ENCODE data around the gene DNAH8. TPM values are rescaled to one million over a fixed set of nuclear protein-coding genes. Genes with fewer than 3 reads are reported as not detected.
A peak's percentile ranks its signal among the peaks of the same experiment; 100 is the strongest.

Gene DNAH8
- total RNA-seq, 1 donor from 2014 or later = 1.1 TPM

- Histone ChIP-seq H4K20me1 (ENCODE audit: low read depth) (no peaks in the 10 kb centered on the region), H3K79me2 (ENCODE audit: low read depth) (no peaks in the 10 kb centered on the region), H3K4me2 (no peak overlapping the region), H3K27ac (no peak overlapping the region), H2AFZ (replicated peaks) (no peak overlapping the region), H3F3A (ENCODE audit: low read depth) (no peaks in the 10 kb centered on the region), H3K27me3 (no peaks in the 10 kb centered on the region), H3K36me3 (no peaks in the 10 kb centered on the region), H3K4me3 (no peak overlapping the region), H3K9me3 (ENCODE audit: low read depth) (no peaks in the 10 kb centered on the region), H3K9ac (no peak overlapping the region), H3K4me1 (peaks cover 4% of the 10 kb centered on the region)
- DNase-seq (ENCODE audit: low spot score) = no peak
- Mint-ChIP-seq H3K9me3 (no peaks in the 10 kb centered on the region), H3K27me3 (ENCODE audit: insufficient read depth, low read depth) (no peaks in the 10 kb centered on the region), H3K4me1 (peaks cover 8% of the 10 kb centered on the region), H3K27ac (no peak overlapping the region), H3K4me3 (no peak overlapping the region), H3K36me3 (no peaks in the 10 kb centered on the region)
- TF ChIP-seq CTCF (IDR thresholded peaks at IDR 0.05) = no peak
- no peak for TF ChIP-seq EZH2 (IDR thresholded peaks at IDR 0.05)
- no peak for TF ChIP-seq EZH2phosphoT487 (IDR thresholded peaks at IDR 0.05)
These were observed 162.6 kb downstream of the DNAH8 start for GRCh38 chr6:38877721-38878120.

- Histone ChIP-seq H3K27ac (no peak overlapping the region), H3K4me2 (no peak overlapping the region), H4K20me1 (ENCODE audit: low read depth) (no peaks in the 10 kb centered on the region), H3F3A (ENCODE audit: low read depth) (no peaks in the 10 kb centered on the region), H3K9me3 (ENCODE audit: low read depth) (no peaks in the 10 kb centered on the region), H3K36me3 (no peaks in the 10 kb centered on the region), H3K9ac (no peak overlapping the region), H3K4me1 (no peaks in the 10 kb centered on the region), H3K4me3 (no peak overlapping the region), H3K27me3 (no peaks in the 10 kb centered on the region), H2AFZ (replicated peaks) (no peak overlapping the region), H3K79me2 (ENCODE audit: low read depth) (no peaks in the 10 kb centered on the region)
- no peaks in the 10 kb centered on the region for H3K36me3 Mint-ChIP-seq
- TF ChIP-seq CTCF (IDR thresholded peaks at IDR 0.05) (no peak), EZH2phosphoT487 (IDR thresholded peaks at IDR 0.05) (no peak), EZH2 (IDR thresholded peaks at IDR 0.05) (no peak)
- no peak for DNase-seq (ENCODE audit: low spot score)
- no peaks in the 10 kb centered on the region for H3K9me3 Mint-ChIP-seq
- H3K27me3 Mint-ChIP-seq (ENCODE audit: insufficient read depth, low read depth) = no peaks in the 10 kb centered on the region
- H3K27ac Mint-ChIP-seq = no peak overlapping the region
- H3K4me3 Mint-ChIP-seq = no peak overlapping the region
- no peaks in the 10 kb centered on the region for H3K4me1 Mint-ChIP-seq
These were observed 167.0 kb downstream of the DNAH8 start for GRCh38 chr6:38882157-38882556.

- no peaks in the 10 kb centered on the region for H3K4me1 Mint-ChIP-seq
- no peak overlapping the region for H3K27ac Mint-ChIP-seq
- no peak overlapping the region for H3K4me3 ChIP-seq
- no peaks in the 10 kb centered on the region for H3K79me2 ChIP-seq (ENCODE audit: low read depth)
- H3K27ac ChIP-seq = no peak overlapping the region
- H4K20me1 ChIP-seq (ENCODE audit: low read depth) = no peaks in the 10 kb centered on the region
- DNase-seq (ENCODE audit: low spot score) = no peak
- TF ChIP-seq CTCF (IDR thresholded peaks at IDR 0.05) (peak; percentile 12), EZH2 (IDR thresholded peaks at IDR 0.05) (no peak)
- H3K9me3 Mint-ChIP-seq = no peaks in the 10 kb centered on the region
- H3K27me3 ChIP-seq = no peaks in the 10 kb centered on the region
- H3K4me2 ChIP-seq = no peak overlapping the region
- H3K4me1 ChIP-seq = no peaks in the 10 kb centered on the region
- no peaks in the 10 kb centered on the region for H3K36me3 Mint-ChIP-seq
- H3F3A ChIP-seq (ENCODE audit: low read depth) = no peaks in the 10 kb centered on the region
- no peak overlapping the region for H3K9ac ChIP-seq
- H3K9me3 ChIP-seq (ENCODE audit: low read depth) = no peaks in the 10 kb centered on the region
- no peaks in the 10 kb centered on the region for H3K36me3 ChIP-seq
- H3K27me3 Mint-ChIP-seq (ENCODE audit: insufficient read depth, low read depth) = peaks cover 2% of the 10 kb centered on the region
- no peak overlapping the region for H3K4me3 Mint-ChIP-seq
- H2AFZ ChIP-seq (replicated peaks) = no peak overlapping the region
These were observed 182.4 kb downstream of the DNAH8 start for GRCh38 chr6:38897507-38897906.

All from neural progenitor cell (in vitro differentiated cells).